GM19240 (cell line): ENCODE results near the gene ZC3H12C.
"Not testable (repeated sequence)": the region's sequence is repeated elsewhere in the genome, so short reads cannot be mapped to it uniquely, and the experiment has no call there.

ENCODE experiments used
- DNase-seq: peaks from one replicate; pipeline ENCODE4 v3.0.0; 2011; ENCODE audit warnings: low spot score; ENCODE audit not compliant: insufficient read length

The ZC3H12C gene

GRCh38 chr11:110208678-110209312, 115.6 kb downstream of the ZC3H12C start:
- DNase-seq: not testable (repeated sequence)

DNA sequence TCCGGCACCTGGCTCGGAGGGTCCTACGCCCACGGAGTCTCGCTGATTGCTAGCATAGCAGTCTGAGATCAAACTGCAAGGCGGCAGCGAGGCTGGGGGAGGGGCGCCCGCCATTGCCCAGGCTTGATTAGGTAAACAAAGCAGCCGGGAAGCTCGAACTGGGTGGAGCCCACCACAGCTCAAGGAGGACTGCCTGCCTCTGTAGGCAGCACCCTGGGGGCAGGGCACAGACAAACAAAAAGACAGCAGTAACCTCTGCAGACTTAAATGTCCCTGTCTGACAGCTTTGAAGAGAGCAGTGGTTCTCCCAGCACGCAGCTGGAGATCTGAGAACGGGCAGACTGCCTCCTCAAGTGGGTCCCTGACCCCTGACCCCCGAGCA, 116.1 kb downstream of the ZC3H12C start:
- DNase-seq: not testable (repeated sequence)

- DNase-seq: no peak
Measured at GRCh38 chr11:110217223-110217877, 124.2 kb downstream of the ZC3H12C start.

DNA sequence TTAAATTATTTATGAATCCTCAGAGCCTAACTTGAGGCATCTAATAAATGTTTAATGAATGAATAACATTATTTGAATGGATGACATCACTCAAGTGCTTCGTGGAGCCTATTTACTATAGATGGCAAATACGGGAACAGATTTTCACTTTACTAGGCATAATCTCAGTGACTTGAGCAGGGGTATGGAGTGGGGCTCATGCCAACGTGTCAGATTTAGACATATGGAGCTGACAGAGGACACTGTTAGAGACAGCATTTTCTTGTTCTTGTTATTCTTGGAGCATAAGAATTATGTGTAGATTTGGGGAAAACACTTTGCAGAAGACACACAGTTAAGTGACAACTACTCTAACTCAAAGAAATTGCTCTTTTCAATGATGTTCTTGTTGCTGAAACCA, 124.7 kb downstream of the ZC3H12C start:
- no peak for DNase-seq

DNA sequence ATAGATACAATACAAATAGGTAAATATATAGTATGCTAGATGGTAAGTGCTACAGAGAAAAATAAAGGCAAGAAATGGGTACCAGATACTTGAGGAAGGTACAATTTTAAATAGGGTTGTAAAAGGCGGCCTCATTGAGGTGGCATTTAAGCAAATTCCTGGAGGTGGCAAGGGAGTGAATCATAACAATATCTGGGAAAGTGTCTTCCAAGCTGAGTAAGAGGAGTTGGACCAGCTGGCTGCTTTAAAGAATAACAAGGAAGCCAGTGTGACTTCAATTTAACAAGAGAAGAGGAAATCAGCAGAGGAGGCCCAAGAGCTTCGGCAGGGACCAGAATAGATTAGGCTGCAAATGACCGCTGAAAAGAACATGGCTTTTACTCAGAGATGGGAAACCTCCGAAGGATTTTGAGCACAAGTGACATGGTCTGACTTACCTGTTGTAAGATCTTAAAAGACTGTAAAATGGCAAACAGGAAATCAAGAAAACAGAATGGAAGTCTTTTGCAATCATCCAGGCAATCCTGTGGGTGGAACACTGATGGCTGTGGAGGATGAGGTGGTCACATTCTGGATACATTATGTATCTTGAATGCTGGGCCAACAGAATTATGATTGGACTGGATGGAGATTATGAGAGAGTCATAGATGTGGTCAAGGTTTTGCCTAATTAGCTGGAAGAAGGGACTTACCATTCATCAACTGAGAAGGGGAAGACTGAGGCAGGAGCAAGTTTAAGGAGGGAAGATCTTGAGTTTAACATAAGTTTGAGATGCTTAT, 126.0 kb downstream of the ZC3H12C start:
- no peak for DNase-seq
